H1 (cell line): ENCODE measurements around the gene CCDC77. TPM values are rescaled to one million over a fixed set of nuclear protein-coding genes. Genes with fewer than 3 reads are reported as not detected.

ENCODE experiments used
- CTCF ChIA-PET: fragments of 300-600 bp; sonication (Branson Sonifier 250); formaldehyde crosslinking; loops from one replicate; lab custom pipeline; 2021; ENCODE audit not compliant: partially characterized antibody; lab: Charles Lee
- POLR2A ChIA-PET: fragments of 300-600 bp; sonication (Branson Sonifier 250); formaldehyde crosslinking; loops from one replicate; lab custom pipeline; 2021; ENCODE audit warnings: inconsistent platforms; ENCODE audit not compliant: partially characterized antibody; lab: Charles Lee
- DNase-seq, 2 experiments: peaks; one replicate each; pipeline versions ENCODE4 v3.0.0 to v3.0.0-alpha.2; 2010 to 2022; ENCODE audit warnings: low spot score in 2 of 2, low read depth in 1 of 2, mixed read lengths in 1 of 2
- FAIRE-seq: peaks from 2 replicates; lab custom pipeline; 2011; peaks lifted over from hg19 to GRCh38; lab: Jason Lieb, UNC
- H2AFZ ChIP-seq: 2 replicates; pipeline ENCODE4 v1.8.1; 2012; ENCODE audit warnings: low read length, inconsistent platforms
- H2AK5ac ChIP-seq: 2 replicates; pipeline ENCODE4 v1.6.1; 2013; ENCODE audit warnings: low read depth, low read length
- H2BK120ac ChIP-seq: replicated peaks from 2 replicates; pipeline ENCODE3; 2013; ENCODE audit warnings: low read depth, low read length, inconsistent platforms
- H2BK12ac ChIP-seq: 2 replicates; pipeline ENCODE4 v1.6.1; 2013; ENCODE audit warnings: low read depth, low read length
- H2BK15ac ChIP-seq: 2 replicates; pipeline ENCODE4 v1.6.1; 2013; ENCODE audit warnings: low read length
- H2BK20ac ChIP-seq: 2 replicates; pipeline ENCODE4 v1.6.1; 2013; ENCODE audit warnings: low read length
- H2BK5ac ChIP-seq: 2 replicates; pipeline ENCODE4 v1.6.1; 2013; ENCODE audit warnings: low read depth, low read length
- H3K14ac ChIP-seq: 2 replicates; pipeline ENCODE4 v1.6.1; 2013; ENCODE audit warnings: inconsistent platforms; ENCODE audit not compliant: insufficient read length
- H3K18ac ChIP-seq: 2 replicates; pipeline ENCODE4 v1.6.1; 2013; ENCODE audit warnings: low read length; ENCODE audit errors: extremely low read depth
- H3K23ac ChIP-seq: 2 replicates; pipeline ENCODE4 v1.6.1; 2013; ENCODE audit warnings: inconsistent platforms; ENCODE audit not compliant: insufficient read length
- H3K23me2 ChIP-seq: 2 replicates; pipeline ENCODE4 v1.6.1; 2013; ENCODE audit warnings: low read depth, low read length
- H3K27ac ChIP-seq: 2 replicates; pipeline ENCODE4 v1.6.1; 2011; ENCODE audit warnings: low read depth, low read length, inconsistent platforms
- H3K27me3 ChIP-seq, 4 experiments: replicated peaks in 1 of 4; 1 replicate in 1 of 4; 2 replicates in 3 of 4; pipeline versions ENCODE4 v1.6.1 to v1.8.1; 2011 to 2013; ENCODE audit warnings: low read length in 3 of 4, mild to moderate bottlenecking in 3 of 4, inconsistent platforms in 2 of 4, mixed read lengths in 2 of 4, moderate library complexity in 1 of 4; ENCODE audit not compliant: control insufficient read depth in 3 of 4, insufficient read depth in 3 of 4; ENCODE audit errors: extremely low read depth in 1 of 4
- H3K36me3 ChIP-seq, 4 experiments: 2 replicates each; pipeline versions ENCODE4 v1.6.1 to v1.8.1; 2011 to 2013; ENCODE audit warnings: mild to moderate bottlenecking in 4 of 4, low read length in 3 of 4, moderate library complexity in 2 of 4, control low read depth in 1 of 4, inconsistent platforms in 1 of 4; ENCODE audit not compliant: insufficient read depth in 4 of 4, control insufficient read depth in 2 of 4
- H3K4ac ChIP-seq: replicated peaks from 2 replicates; pipeline ENCODE3; 2013; ENCODE audit warnings: low read length, low read depth, mixed read lengths, inconsistent platforms; ENCODE audit not compliant: insufficient read length
- H3K4me1 ChIP-seq, 4 experiments: replicated peaks in 1 of 4; 1 replicate in 1 of 4; 2 replicates in 3 of 4; pipeline versions ENCODE4 v1.6.1 to v1.8.1; 2011 to 2013; ENCODE audit warnings: low read length in 3 of 4, inconsistent platforms in 2 of 4, mixed read lengths in 1 of 4; ENCODE audit not compliant: insufficient read depth in 4 of 4, control insufficient read depth in 3 of 4
- H3K4me2 ChIP-seq, 2 experiments: 2 replicates each; pipeline versions ENCODE4 v1.6.1 to v1.8.1; 2011 to 2013; ENCODE audit warnings: low read depth in 2 of 2, low read length in 2 of 2, control low read depth in 1 of 2, inconsistent platforms in 1 of 2, mild to moderate bottlenecking in 1 of 2; ENCODE audit not compliant: insufficient read depth in 1 of 2
- H3K4me3 ChIP-seq, 4 experiments: fragments of 200-600, 300-600 bp in 1 of 4; sonication (generic), shearing (Covaris generic), sonication (Bioruptor Twin) in 1 of 4; 2 replicates each; pipeline versions ENCODE4 v1.5.1 to v1.8.1; 2011 to 2016; ENCODE audit warnings: low read length in 4 of 4, low read depth in 3 of 4, control low read depth in 2 of 4, inconsistent platforms in 2 of 4, mild to moderate bottlenecking in 2 of 4, mixed read lengths in 1 of 4, moderate library complexity in 1 of 4; ENCODE audit not compliant: insufficient read depth in 2 of 4; ENCODE audit errors: extremely low read depth in 1 of 4
- H3K56ac ChIP-seq: replicated peaks from 2 replicates; pipeline ENCODE3; 2013; ENCODE audit warnings: low read depth, mild to moderate bottlenecking, mixed read lengths, low read length, inconsistent platforms; ENCODE audit not compliant: insufficient read length
- H3K79me1 ChIP-seq: 2 replicates; pipeline ENCODE4 v1.6.1; 2013; ENCODE audit warnings: low read depth, low read length, control low read depth
- H3K79me2 ChIP-seq, 2 experiments: 2 replicates each; pipeline versions ENCODE4 v1.6.1 to v1.8.1; 2012 to 2013; ENCODE audit warnings: low read length in 2 of 2, mild to moderate bottlenecking in 2 of 2, inconsistent platforms in 1 of 2; ENCODE audit not compliant: insufficient read depth in 2 of 2, control insufficient read depth in 1 of 2
- H3K9ac ChIP-seq, 4 experiments: replicated peaks in 1 of 4; 1 replicate in 1 of 4; 2 replicates in 3 of 4; pipeline versions ENCODE4 v1.6.1 to v1.8.1; 2011 to 2013; ENCODE audit warnings: low read depth in 3 of 4, low read length in 3 of 4, control low read depth in 2 of 4, mild to moderate bottlenecking in 2 of 4, moderate library complexity in 2 of 4, inconsistent platforms in 1 of 4; ENCODE audit errors: extremely low read depth in 1 of 4
- H3K9me3 ChIP-seq, 2 experiments: 2 replicates each; pipeline versions ENCODE4 v1.6.1 to v1.8.1; 2012 to 2013; ENCODE audit warnings: mild to moderate bottlenecking in 2 of 2, moderate library complexity in 2 of 2, control low read depth in 1 of 2, inconsistent platforms in 1 of 2, low read depth in 1 of 2, low read length in 1 of 2, mixed read lengths in 1 of 2; ENCODE audit not compliant: insufficient read depth in 2 of 2
- H4K20me1 ChIP-seq, 2 experiments: replicated peaks in 1 of 2; 2 replicates each; pipeline versions ENCODE3 to v1.8.1; 2011 to 2013; ENCODE audit warnings: inconsistent platforms in 2 of 2, low read length in 2 of 2, mild to moderate bottlenecking in 1 of 2; ENCODE audit not compliant: insufficient read depth in 2 of 2, control insufficient read depth in 1 of 2
- H4K5ac ChIP-seq: 2 replicates; pipeline ENCODE4 v1.6.1; 2013; ENCODE audit warnings: low read length, low read depth, mixed read lengths, inconsistent platforms; ENCODE audit not compliant: insufficient read length
- H4K8ac ChIP-seq: 2 replicates; pipeline ENCODE4 v1.8.0; 2013; ENCODE audit warnings: mild to moderate bottlenecking, moderate library complexity, low read length, inconsistent platforms; ENCODE audit not compliant: insufficient read depth; ENCODE audit errors: extremely low read depth
- H4K91ac ChIP-seq: replicated peaks from 2 replicates; pipeline ENCODE3; 2013; ENCODE audit warnings: low read length, mixed read lengths, inconsistent platforms; ENCODE audit not compliant: insufficient read length
- BACH1 ChIP-seq: IDR thresholded peaks from 2 replicates; pipeline ENCODE4 v1.6.1; 2012; ENCODE audit warnings: low read length, improper control_type of control experiment
- CREB1 ChIP-seq: IDR thresholded peaks from 2 replicates; pipeline ENCODE4 v1.6.1; 2012; ENCODE audit warnings: inconsistent platforms
- KDM4A ChIP-seq: IDR thresholded peaks from one replicate; pipeline ENCODE4 v1.7.1; 2012; ENCODE audit warnings: low read depth, mild to moderate bottlenecking, moderate library complexity, low read length, inconsistent platforms; ENCODE audit not compliant: severe bottlenecking
- SIRT6 ChIP-seq: IDR thresholded peaks from one replicate; pipeline ENCODE4 v1.7.1; 2012; ENCODE audit warnings: low read length, inconsistent platforms
- WGBS, 2 experiments: shearing (Covaris generic) in 1 of 2; methylation state at CpG; one replicate each; pipeline versions ENCODE4 v1.1.6 to v1.1.7; 2013 to 2015; ENCODE audit warnings: low lambda C conversion rate in 2 of 2, mixed read lengths in 2 of 2, inconsistent platforms in 1 of 2, low coverage in 1 of 2, missing lambda C conversion rate in 1 of 2; ENCODE audit not compliant: insufficient replicate concordance in 2 of 2, insufficient coverage in 1 of 2, insufficient read length in 1 of 2; ENCODE audit errors: extremely low coverage in 1 of 2, missing lambda C conversion rate in 1 of 2; 5-methylcytosine and 5-hydroxymethylcytosine counted together
- polyA plus RNA-seq, 7 experiments: library from polyadenylated mRNA; depleted of rRNA in 3 of 7; stranded (reverse) in 5 of 7; unstranded in 2 of 7; fragments of >200 nt in 5 of 7; fragments of 200-250 nt in 2 of 7; gene quantifications; 1 replicate in 5 of 7; 2 replicates in 1 of 7; 4 replicates in 1 of 7; pipeline versions ENCODE4 v1.2.1 to v1.2.3, GENCODE V29; 2011 to 2013; ENCODE audit warnings: missing spikeins in 2 of 7, mixed read lengths in 2 of 7
- total RNA-seq: library from RNA; stranded (reverse); fragmentation: NEBNext Ultra II Directional; extraction: Animal tissue kit (Norgen Biotek cat#: 25700); gene quantifications from 2 replicates; pipeline ENCODE4 v1.2.1, GENCODE V29; 2021

CCDC77 gene
- total and polyA plus RNA-seq, 2 of the 8 experiments (the other 6 are each of a cell fraction or from before 2014, with no cell fraction given) = 10.3 to 30.4 TPM

DNA sequence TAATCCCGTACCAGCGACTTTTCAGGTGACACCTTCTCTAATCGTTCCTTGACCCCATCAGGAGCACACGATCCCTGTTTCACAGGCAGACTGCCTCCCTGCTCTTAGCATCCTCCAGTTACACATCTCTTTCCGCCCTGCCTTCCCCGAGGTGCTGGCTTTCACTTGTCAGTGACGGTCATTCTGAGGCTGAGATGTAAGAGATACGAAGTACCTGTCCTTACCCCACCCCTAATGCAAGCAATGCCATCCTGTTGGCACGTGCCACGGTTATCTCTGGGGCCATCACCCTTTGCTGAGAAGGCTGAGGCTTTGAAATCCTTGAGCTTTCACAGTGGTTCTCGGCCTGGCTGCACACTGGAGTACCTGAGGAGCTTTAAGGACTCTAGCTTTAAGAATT, 82.7 kb downstream of the CCDC77 start:
- H2BK15ac ChIP-seq = no peak overlapping the region
- no peak overlapping the region for H3K9ac ChIP-seq
- H3K27me3 ChIP-seq = no peaks in the 10 kb centered on the region
- CTCF ChIA-PET = interaction anchor here (0.5 to 2.5 kb wide), 6 partner anchors 10 to 314 kb away, joined by 3 to 6 read pairs (median 3); no protein-coding TSS in a partner anchor
- H2BK5ac ChIP-seq = no peak overlapping the region
- no peak overlapping the region for H4K8ac ChIP-seq
- H2BK20ac ChIP-seq = no peak overlapping the region
- no peak overlapping the region for H3K56ac ChIP-seq
- H3K79me1 ChIP-seq = no peaks in the 10 kb centered on the region
- FAIRE-seq (no peak), DNase-seq (no peak)
- POLR2A ChIA-PET = no interaction called here
- peaks cover 0 to 7% (median 0%) of the 10 kb centered on the region in 4 experiments; a peak in 1 of 7 replicates for H3K4me1 ChIP-seq
- no peaks in the 10 kb centered on the region for H4K20me1 ChIP-seq
- no peak overlapping the region for H2BK120ac ChIP-seq
- H3K4me3 ChIP-seq = no peak overlapping the region
- no peaks in the 10 kb centered on the region for H3K23me2 ChIP-seq
- H4K91ac ChIP-seq = no peak overlapping the region
- no peak overlapping the region for H3K27ac ChIP-seq
- H3K18ac ChIP-seq = no peak overlapping the region
- H3K14ac ChIP-seq = no peak overlapping the region
- H3K23ac ChIP-seq = no peak overlapping the region
- H3K4me2 ChIP-seq = no peak overlapping the region
- no peak overlapping the region for H4K5ac ChIP-seq
- no peaks in the 10 kb centered on the region for H3K79me2 ChIP-seq
- H3K36me3 ChIP-seq = no peaks in the 10 kb centered on the region
- no peak overlapping the region for H2AFZ ChIP-seq
- no peak overlapping the region for H3K4ac ChIP-seq
- H2AK5ac ChIP-seq = no peak overlapping the region
- H2BK12ac ChIP-seq = no peak overlapping the region
- no peak for TF ChIP-seq KDM4A
- TF ChIP-seq BACH1 = no peak
- TF ChIP-seq CREB1 = no peak
- no peak for TF ChIP-seq SIRT6
- no peaks in the 10 kb centered on the region for H3K9me3 ChIP-seq
- WGBS, 2 experiments = 94% methylated on average over 11 of the region's 11 CpGs; no CpG with 5 or more reads in 1 of the 2 experiments
